ENCODE data around the gene CDK5R2.

DNA sequence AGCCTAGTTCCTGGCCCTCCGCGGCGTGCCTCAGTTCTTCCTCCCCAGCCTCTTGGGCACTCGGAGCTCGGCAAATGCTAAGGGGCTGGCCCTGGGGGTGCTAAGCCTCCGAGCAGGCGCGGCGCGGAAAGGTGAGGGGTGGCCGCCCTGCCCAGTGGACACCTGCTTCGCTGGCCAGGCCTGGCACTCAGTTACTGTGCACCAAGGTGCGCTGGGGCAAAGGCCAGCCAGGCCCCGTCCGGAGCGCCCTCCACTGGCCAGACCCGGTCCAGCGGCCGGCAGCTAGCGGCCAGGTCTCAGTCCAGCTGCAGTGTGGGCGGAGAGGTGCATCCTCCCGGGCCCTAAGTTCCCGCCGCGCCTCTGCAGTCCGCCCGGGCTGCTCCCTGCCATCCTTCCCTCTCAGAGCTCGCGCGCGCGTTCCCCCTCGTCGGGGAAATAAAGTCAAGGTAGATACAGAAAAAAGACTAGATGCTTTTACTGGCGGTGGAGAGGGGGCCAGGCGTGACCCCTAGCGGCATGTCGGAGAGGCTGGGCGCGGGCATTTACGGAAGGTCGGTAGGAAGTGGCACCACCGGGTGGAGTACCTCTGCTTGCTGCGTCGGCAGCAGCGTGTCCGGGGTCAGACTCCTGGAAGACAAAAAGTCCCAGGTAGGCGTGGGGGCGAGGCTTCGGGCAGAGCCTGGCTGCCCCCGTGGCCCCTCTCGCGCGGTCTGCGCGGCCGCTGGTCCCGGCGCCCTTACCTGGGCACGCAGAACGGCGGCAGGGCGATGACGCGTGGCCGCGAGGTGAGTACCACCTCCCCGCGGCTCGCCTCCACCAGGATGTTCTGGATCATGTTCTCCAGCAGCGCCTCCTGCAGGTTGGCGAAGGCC, 43.2 kb downstream of the CDK5R2 start:
- peak; percentile 27 to 69 (median 44) for TF ChIP-seq POLR2A (IDR thresholded peaks at IDR 0.05)
- TF ChIP-seq, protein P1, sequence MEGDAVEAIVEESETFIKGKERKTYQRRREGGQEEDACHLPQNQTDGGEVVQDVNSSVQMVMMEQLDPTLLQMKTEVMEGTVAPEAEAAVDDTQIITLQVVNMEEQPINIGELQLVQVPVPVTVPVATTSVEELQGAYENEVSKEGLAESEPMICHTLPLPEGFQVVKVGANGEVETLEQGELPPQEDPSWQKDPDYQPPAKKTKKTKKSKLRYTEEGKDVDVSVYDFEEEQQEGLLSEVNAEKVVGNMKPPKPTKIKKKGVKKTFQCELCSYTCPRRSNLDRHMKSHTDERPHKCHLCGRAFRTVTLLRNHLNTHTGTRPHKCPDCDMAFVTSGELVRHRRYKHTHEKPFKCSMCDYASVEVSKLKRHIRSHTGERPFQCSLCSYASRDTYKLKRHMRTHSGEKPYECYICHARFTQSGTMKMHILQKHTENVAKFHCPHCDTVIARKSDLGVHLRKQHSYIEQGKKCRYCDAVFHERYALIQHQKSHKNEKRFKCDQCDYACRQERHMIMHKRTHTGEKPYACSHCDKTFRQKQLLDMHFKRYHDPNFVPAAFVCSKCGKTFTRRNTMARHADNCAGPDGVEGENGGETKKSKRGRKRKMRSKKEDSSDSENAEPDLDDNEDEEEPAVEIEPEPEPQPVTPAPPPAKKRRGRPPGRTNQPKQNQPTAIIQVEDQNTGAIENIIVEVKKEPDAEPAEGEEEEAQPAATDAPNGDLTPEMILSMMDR (IDR thresholded peaks at IDR 0.05): peak; percentile 50 to 93 (median 78)
